HG03066 (cell line): Measurements from ENCODE around the gene ZSWIM7.

Source experiments
- ATAC-seq: cut with Tn5 transposase; IDR thresholded peaks from one replicate; pipeline ENCODE4 v1.9.1; 2021; ENCODE audit warnings: low read depth; ENCODE audit not compliant: unreplicated experiment

ZSWIM7 gene, protein sequence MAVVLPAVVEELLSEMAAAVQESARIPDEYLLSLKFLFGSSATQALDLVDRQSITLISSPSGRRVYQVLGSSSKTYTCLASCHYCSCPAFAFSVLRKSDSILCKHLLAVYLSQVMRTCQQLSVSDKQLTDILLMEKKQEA

DNA sequence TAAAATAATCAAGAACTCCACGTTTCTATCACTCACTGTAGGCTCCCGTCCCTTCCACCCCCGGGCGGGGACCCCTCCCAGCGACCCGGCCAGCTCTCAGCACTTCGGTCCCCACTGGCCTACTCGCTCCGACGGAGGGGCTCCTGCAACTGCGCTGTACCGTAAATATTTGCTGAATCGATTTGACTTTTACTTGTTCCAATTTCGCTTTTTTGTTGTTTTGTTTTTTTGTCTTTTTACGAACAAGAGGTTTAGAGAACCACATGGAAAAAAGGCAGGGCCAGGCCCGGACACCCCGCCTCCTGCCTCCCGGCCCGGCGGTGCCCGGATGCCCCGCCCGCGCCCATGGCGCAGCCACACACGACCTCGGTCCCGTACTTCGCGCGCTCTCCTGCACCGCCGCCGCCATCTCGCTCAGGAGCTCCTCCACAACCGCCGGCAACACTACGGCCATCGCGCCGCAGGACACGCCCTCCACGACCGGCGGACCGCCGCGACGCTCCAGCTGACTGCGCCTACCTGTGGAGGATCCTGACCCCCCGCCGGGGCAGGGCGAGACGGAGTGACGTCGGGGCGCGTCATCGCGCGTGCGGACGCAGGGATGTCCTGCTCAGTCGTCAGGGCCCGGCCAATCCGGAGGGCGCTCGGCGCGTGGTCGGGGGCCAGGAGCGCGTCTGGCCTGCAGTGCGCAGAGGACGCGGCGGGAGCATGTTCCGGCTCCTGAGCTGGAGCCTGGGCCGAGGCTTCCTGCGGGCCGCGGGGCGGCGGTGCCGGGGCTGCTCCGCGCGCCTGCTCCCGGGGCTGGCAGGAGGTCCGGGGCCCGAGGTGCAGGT is at the start of gene ZSWIM7, which contains the start of gene TTC19:
Gene ZSWIM7 (minus strand): TSS at position 564 of the 833 bp plus-strand sequence. CDS start 110 bp downstream, at position 454.
Gene TTC19 (plus strand): TSS at position 684 of the 833 bp plus-strand sequence. CDS start 25 bp downstream, at position 709.
- ATAC-seq: peak; percentile 88

DNA sequence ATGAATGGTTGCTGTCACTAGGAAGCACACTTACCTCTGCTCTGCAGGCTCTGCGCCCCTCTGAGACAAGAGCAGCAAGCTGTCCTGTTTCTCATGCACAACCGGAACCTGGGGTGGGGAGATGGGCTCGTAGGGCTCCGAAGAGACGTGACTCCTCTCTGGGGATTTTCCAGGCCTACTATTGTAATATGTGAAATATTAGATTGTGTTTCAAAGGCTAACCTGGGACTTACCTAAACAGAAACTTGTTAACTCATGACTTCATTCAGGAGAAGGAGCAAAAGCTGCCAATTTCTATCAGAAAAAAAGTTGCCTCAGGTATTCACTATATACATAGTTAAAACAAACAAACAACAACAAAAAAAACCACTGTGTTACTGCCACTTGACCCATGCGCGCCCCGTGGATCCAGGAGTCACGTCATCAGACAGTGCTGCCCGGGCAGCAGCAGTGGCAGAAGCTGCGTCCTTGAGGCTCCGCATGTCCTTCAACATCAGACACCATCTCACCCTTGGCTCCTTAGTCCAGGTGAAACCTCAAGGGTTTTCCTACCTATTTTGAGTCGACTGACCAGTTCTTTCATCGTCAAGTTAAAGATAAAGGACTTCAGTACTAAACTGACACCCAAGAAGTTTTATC is 49.4 kb upstream of the ZSWIM7 start:
- no peak for ATAC-seq

DNA sequence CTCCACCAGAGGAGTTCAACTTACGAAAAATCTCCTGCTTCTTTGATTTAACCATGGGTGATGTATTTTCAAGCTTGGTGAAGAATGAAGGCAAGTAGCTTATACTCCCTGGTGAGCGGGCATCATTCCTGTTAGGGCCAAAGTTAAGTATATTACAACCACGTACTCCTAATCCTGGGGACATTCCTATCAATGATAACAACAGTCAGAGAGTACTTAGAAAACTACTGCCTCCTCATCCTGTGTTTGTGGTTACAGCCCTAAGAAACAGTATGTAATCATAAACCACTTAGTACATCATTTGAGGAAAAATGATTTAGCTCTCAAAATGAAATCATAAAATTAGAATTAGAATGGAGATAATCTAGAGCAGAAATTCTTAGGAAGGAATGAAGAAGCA is 47.5 kb upstream of the ZSWIM7 start:
- no peak for ATAC-seq

DNA sequence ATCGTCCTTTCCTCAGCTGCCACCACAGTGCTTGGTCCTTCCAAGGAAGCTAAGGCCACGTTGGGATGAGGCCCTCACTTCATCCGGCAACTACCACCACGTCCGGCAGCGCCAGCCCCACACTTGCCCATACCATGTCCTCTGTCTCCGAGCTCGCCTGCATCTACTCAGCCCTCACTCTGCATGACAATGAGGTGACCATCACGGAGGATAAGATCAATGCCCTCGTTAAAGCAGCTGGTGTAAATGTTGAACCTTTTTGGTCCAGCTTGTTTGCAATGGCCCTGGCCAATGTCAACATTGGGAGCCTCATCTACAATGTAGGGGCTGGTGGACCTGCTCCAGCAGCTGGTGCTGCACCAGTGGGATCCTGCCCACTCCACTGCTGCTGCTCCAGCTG is 45.0 kb upstream of the ZSWIM7 start:
- no peak for ATAC-seq

DNA sequence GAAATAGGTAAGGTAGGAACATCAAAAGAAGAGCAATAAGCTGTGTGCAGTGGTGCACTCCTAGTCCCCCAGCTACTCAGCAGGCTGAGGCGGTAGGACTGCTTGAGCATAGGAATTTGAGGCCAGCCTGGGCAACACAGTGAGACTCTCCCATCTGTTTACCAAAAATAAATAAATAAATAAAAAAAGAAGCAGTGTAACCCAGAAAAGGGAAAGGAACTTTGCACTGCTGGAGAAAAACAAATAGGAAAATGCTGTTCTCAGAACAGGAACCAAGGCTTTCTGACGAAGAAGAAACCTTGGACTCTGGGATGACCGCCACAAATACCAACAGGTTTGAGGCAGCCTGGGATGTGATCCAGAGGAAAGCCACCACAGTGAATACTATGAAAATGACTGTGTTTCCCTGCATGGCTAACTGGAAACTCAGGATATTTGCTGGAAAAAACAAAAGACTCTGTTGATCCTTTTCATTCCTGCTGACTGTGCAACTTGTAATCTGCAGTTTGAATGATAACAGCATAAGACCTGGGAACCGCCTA is 41.3 kb upstream of the ZSWIM7 start:
- ATAC-seq: no peak

DNA sequence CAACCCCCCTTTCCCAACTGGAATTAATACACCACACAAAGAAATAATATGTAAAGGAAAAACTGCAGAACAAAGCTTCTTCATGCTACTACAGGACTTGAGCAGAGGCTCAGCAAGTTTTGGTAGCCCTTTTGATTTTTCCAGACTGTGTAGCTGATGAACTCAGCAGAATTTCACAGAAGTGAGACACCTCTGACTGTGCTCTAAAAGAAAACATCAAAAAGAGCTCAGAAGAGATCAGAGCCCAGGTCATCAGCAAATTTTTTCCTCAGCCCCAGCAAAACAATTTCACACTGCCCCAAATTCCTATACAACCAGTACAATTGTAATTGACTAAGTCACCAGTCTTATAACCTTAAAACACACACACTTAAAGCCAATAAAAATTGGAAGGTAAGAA is 38.1 kb upstream of the ZSWIM7 start:
- ATAC-seq: no peak

DNA sequence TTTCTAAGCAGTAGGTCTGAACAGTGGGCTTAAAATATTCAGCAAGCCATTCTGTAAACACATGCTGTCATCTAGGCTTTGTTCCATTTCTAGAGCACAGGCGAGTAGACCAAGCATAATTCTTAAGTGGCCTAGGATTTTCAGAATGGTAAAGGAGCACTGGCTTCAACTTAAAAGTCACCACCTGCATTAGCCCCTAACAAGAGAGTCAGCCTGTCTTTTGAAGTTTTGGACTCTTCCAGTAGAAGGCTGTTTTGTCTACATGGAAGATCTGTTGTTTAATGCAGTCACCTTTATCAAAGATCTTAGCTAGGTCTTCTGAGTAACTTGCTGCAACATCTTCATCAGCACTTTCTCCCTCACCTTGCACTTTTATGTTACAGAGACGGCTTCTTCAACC is 36.8 kb upstream of the ZSWIM7 start:
- no peak for ATAC-seq

DNA sequence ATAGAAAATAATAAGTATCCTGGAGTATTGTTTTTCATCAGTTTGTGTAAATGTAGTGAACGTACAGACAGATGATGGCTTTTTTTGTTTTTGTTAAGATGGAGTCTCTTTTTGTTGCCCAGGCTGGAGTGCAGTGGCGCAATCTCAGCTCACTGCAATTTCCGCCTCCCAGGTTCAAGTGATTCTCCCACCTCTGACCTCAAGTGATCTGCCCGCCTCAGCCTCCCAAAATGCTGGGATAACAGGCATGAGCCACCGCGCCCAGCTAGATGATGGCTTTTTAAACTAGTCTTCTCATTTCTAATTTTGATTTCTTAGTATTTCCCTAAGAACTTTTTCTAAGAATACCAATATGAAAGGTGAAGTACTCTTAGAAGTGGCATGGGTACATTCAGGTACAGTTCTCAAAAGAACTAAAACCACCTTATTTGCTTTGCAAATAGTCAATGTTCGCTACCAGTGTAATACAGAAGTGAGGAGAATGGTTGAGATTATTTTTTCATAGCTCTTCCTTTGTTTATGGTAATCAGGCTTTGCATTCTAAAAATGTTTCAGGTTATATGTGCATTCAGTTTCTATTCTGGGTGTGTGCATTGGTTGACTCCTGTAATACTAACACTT is 34.3 kb upstream of the ZSWIM7 start:
- no peak for ATAC-seq

DNA sequence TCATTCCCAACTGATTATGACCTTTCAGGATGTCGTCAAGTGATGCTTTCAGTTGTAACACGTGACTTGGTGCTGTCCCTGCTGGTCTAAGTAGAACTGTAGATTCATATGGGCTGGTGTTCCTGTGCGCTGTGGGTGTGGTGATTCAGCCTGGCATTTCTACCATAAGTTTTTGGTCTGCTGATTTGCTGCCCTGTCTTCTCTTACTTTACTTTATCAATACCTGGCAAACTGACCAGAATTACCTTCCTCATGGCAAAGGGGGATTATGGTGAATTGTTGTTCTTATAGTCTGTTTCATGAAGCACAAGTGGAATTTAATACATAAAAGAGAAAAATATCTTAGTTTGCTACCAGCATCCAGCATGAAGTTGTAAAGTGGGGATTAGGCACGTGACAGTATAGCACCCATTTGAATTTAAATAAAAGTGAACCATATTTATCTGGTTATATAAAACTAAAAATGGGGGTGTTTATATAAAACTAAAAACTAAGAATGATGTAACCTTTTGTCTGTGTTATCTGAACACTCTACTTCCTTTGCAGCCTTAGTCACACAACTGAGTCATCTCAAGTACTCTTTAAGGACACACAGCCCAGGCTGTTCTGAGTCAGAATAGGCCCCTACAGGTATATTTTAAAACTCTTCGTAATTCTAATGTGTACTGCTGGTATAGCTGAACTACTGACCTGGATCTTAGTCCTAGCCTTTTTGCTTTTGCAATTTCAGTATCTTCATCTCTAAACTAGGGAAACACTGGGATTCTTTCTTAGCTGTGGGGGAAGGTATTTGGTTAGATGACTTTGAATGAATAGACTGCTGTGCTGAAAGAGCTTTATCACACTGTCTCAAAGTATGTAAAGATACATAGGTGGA is 28.4 kb upstream of the ZSWIM7 start:
- ATAC-seq: no peak

DNA sequence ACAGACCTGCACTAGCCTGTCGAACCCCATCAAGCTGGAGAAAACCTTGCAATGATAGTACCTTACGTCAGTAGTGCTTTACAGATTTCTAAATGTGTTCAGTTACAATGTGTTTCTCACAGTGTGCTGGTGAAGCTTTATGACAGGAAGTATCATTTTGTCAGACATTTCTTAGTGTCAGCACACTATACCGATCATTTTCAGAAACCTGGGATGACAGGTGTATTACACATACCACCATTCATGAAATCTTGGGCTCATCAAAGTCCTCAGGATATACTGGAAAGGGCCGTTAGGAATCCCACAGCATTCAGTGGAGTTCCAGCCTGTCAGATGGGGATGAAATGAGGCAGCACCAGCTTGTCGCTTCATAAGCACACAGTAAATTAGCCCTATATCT is 27.4 kb upstream of the ZSWIM7 start:
- ATAC-seq: no peak

DNA sequence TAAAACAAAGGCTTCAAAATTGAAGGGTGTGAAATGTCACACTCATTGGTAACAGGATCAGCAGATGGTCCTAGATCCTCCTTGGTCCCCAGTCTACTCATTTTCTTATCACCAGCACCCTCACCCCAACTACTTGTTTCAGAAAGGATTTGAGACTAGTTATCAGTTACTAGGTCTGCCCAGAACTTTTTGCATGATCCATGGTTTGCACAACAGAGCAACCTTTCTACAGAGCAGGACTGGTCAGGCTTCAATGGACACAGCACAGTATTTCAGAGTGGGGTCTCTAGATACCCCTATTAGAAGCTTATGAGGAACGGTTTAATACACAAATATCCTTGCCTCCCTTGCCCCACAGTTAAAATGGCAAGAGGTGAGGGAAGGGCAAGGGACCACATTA is 25.7 kb upstream of the ZSWIM7 start:
- no peak for ATAC-seq

DNA sequence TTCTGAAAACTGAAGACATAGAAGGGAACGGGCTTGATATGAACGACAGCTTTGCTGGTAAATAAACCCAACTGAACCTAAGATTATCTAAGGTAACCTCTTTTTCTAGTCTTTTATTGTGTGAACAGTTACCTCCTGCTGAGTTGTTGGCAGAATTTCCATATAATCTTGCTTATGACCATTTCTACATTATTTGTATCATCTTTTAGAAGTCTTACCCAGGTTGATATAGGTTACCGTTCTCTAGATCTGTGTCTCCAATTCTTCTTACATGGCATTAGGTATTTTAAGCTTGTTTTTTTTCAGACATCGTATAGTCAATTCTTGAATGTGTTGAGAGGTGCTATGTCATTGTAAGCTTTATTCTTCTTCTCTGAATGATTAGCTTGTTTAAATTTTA is 24.4 kb upstream of the ZSWIM7 start:
- no peak for ATAC-seq

DNA sequence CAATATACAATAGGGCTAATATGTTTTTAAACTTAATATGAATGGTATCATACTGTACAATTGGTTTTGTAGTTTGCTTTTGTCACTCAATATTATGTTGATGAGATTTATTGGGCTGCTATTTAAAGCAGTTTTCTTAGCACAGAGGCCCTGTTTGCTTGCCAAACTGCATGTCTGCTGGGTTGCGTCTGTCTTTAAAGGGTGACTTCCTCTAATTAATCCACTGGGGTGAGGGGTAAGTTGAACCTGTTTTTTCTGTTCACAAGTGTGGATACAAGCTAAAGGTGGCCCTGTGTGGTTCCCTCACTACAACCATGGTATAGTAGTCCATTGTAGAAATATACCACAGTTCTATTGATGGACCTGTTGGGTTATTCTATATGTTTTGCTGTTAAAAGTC is 19.8 kb upstream of the ZSWIM7 start:
- no peak for ATAC-seq

DNA sequence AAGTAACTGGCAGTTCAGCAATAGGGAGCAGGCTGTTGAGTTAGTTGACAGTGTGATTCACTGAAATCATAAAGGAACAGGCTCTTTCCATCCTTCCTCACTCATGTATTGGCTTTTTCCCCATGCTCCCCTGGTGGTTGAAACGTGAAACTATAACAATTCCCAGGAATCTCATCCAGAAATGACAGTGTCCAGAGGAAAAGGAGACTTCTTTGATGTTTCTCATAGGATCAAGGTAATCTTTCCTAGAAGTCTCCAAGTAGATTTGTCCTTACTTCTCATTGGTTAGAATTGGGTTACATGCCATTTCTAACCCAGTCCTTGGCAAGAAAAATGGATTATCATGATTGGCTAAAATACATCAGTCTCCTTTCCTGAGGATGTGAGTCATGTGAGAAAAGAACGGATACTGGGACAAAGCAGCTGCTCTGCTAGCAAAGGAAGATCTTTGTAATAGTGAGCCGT is 14.5 kb upstream of the ZSWIM7 start:
- no peak for ATAC-seq

DNA sequence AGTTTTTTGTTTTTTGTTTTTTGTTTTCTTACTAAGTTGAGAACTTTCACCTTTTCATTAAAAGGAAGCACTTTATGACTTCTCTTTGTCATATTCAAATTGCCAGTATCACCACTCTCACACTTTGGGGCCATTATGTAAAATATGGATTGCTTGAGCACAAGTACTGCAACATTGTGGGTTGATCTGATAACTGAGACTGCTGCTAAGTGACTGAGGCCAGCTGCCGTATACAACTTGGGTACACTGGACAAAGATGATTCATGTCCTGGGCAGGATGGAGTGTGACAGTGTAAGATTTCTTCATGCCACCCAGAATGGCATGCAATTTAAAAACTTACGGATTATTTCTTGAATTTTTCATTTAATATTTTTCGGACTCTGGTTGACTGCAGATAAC is 7.9 kb upstream of the ZSWIM7 start:
- ATAC-seq: no peak

DNA sequence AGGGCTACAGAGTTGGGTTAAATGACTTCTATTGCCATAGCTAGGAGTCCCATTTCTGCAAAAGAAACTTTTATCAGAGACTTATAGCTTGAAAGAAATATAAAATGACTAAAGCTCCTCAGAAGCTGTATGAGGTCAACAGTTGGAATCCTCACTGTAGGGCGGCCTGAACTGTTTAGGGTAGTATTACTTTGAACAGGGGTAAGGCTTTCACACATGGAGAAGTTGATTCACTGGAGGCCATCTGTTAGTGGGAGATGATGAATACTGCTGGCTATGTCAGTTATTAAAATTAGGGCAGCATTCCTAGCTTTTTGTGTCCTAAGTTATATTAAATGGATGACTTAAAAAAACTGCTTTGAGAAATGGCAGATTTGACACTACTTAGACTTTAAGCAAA is 6.1 kb upstream of the ZSWIM7 start:
- no peak for ATAC-seq

DNA sequence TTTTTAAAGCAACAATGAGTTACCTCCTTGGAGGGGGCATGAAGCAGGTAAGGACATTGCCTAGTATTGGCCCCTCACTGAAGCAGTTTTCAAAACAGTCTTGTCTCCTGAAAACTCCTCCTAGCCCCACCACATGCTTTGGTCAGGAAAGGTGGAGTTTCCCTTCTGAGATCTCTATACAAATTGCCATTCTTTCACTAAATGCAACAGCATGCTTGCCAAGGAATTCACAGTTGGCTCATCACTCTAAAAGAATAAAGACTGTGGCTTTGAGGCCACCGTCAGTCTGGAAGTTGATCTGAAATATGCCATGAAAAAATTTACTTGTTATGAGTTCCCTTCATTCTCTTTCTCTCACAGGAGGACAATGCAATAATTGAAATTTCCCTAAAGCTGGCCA is 4.3 kb upstream of the ZSWIM7 start:
- ATAC-seq: no peak

DNA sequence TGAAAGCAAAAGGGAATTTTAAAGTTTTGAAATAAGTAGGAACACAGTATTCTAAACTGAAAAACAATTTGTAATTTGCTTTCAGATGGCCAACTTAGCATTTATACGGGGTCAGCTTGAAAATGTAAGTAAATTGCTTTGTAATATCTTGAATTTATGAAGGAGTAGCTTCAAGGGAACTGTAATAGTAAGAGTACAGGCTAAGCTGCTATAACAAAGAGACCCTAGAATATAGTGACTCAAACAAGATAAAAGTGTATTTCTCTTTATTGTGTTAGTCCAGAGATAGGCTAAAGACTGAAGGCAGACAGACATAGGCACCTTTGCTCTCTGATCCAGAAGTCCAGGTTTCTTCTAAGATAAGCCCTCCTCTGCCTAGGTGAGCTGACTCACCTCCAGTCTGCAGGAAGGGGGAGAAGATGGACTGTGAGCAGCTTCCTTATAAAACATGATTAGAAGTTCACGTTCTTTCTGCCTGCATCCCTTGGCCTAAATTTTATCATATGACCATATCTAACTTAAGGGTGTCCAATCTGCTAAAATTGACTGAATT is 3.3 kb upstream of the ZSWIM7 start:
- ATAC-seq: no peak

DNA sequence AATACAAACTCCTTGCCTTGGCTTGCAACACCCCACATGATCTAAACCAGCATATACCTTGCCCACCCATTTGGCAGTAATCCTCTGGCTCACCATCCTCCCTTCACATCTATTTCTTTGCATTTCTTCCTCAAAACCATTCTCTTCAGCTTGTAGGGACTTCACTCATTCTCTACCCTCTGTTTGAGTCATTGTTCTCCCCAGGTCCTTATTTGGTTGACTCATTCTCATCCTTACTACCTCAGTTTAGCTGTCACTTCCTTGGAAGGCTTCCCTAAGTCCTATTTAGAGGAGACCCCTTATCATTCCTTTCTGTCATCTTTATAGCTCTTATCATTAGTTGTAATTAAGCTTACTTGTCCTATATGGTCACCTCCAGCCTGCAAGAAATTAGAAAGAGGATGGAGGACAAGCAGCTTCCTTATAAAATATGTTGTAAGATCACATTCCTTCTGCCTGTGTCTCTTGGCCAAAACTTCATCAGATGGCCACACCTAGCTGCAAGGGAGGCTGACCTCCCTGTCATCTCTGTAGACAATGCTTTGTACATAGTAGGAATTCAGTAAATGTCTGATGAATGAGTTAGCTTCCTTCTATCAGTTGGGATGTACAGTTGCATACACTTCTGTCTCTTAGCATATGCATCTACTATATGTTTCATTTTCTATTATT is 1.9 kb upstream of the ZSWIM7 start:
- ATAC-seq: no peak
